Transverse colon (tissue), 4 donors: ENCODE results near the gene AKR1C4. TPM values are rescaled to one million over a fixed set of nuclear protein-coding genes. Genes with fewer than 3 reads are reported as not detected.

ENCODE experiments used
- DNase-seq: peaks from one replicate; pipeline ENCODE4 v3.0.0-alpha.2; 2019
- H3K27ac ChIP-seq, 4 donors: fragments of 200-600 bp; sonication (generic); 2 replicates each; pipeline ENCODE4 v1.5.1; 2016 to 2018; ENCODE audit warnings: inconsistent platforms in 4 of 4
- H3K27me3 ChIP-seq: fragments of 200-600 bp; sonication (generic); 2 replicates; pipeline ENCODE4 v1.5.1; 2017; ENCODE audit warnings: inconsistent platforms
- H3K36me3 ChIP-seq, 4 donors: fragments of 200-600 bp; sonication (generic); 2 replicates each; pipeline ENCODE4 v1.5.1; 2017 to 2019; ENCODE audit warnings: inconsistent platforms in 4 of 4
- H3K4me1 ChIP-seq, 4 donors: fragments of 200-600 bp; sonication (generic); 2 replicates each; pipeline ENCODE4 v1.5.1; 2017 to 2020; ENCODE audit warnings: inconsistent platforms in 4 of 4
- H3K4me3 ChIP-seq, 4 donors: fragments of 200-600 bp; sonication (generic); 1 replicate in 1 of 4; 2 replicates in 3 of 4; pipeline versions ENCODE4 v1.5.1 to v1.6.1; 2017 to 2019; ENCODE audit warnings: inconsistent platforms in 4 of 4
- H3K9me3 ChIP-seq, 2 donors: fragments of 200-600 bp; sonication (generic); 2 replicates each; pipeline ENCODE4 v1.5.1; 2017 to 2019; ENCODE audit warnings: inconsistent platforms in 2 of 2
- CTCF ChIP-seq, 5 experiments: fragments of 200-600 bp in 3 of 5; fragments of 450-650 bp in 2 of 5; sonication (generic) in 3 of 5; IDR thresholded peaks; 1 replicate in 2 of 5; 2 replicates in 3 of 5; pipeline ENCODE4 v1.5.1; 2016 to 2017; ENCODE audit warnings: antibody characterized with exemption in 5 of 5, inconsistent platforms in 3 of 5, mild to moderate bottlenecking in 2 of 5, moderate library complexity in 1 of 5
- EP300 ChIP-seq: sonication (generic); formaldehyde crosslinking; IDR thresholded peaks from one replicate; pipeline ENCODE4 v1.6.1; 2017; ENCODE audit warnings: antibody characterized with exemption, low read depth
- POLR2A ChIP-seq: fragments of 450-650 bp; IDR thresholded peaks from one replicate; pipeline ENCODE4 v1.6.1; 2016; ENCODE audit warnings: antibody characterized with exemption, mild to moderate bottlenecking, moderate library complexity
- POLR2AphosphoS5 ChIP-seq, 3 donors: sonication (generic); formaldehyde crosslinking; IDR thresholded peaks; one replicate each; pipeline ENCODE4 v1.6.1; 2016; ENCODE audit warnings: antibody characterized with exemption in 3 of 3
- WGBS, 2 donors: methylation state at CpG; one replicate each; pipeline ENCODE4 v1.1.5; 2018; ENCODE audit warnings: low coverage in 1 of 2; 5-methylcytosine and 5-hydroxymethylcytosine counted together
- in situ Hi-C, 4 donors: fragments of 200-750 bp; cut with MboI; loops; one replicate each; pipeline versions ENCODE4 v1.15.0 to v1.15.1; 2017; ENCODE audit warnings: low sequenced_read_pairs in 3 of 4, low pct_ligation_motif_present in 1 of 4, low pct_unique_long_range_greater_than_20kb in 1 of 4
- intact Hi-C: fragments of 100-400 bp; cut with DNase I; formaldehyde crosslinking; loops from one replicate; pipeline ENCODE4 v1.15.1; 2023; ENCODE audit warnings: low total_unique reads
- total RNA-seq, 4 donors: library from RNA; depleted of rRNA; stranded (reverse); fragments of >200 nt; gene quantifications; one replicate each; pipeline ENCODE4 v1.1.0, GENCODE V29; 2016

Gene AKR1C4
- total RNA-seq, 4 donors from 2014 or later, result not detected

GRCh38 chr10:5151076-5151475, 45.6 kb upstream of the AKR1C4 start:
- Histone ChIP-seq H3K4me3 (no peak overlapping the region), H3K9me3 (peaks cover 4 to 7% of the 10 kb centered on the region in 2 donors), H3K27me3 (no peaks in the 10 kb centered on the region), H3K36me3 (no peaks in the 10 kb centered on the region), H3K27ac (no peak overlapping the region), H3K4me1 (peaks cover 2 to 30% (median 19%) of the 10 kb centered on the region in 4 donors)
- intact Hi-C loops (no loop called here), in situ Hi-C loops (no loop called here)
- DNase-seq, result no peak
- TF ChIP-seq EP300, result no peak
- TF ChIP-seq POLR2AphosphoS5 (IDR thresholded peaks at IDR 0.05), result no peak
- no peak for TF ChIP-seq CTCF (IDR thresholded peaks at IDR 0.05)
- no peak for TF ChIP-seq POLR2A
- 90 to 100% methylated on average over 2 to 3 of the region's 3 CpGs for WGBS, 2 donors

- DNase-seq, result no peak
- H3K27me3 ChIP-seq, result no peaks in the 10 kb centered on the region
- no peaks in the 10 kb centered on the region for H3K9me3 ChIP-seq
- no peak overlapping the region for H3K4me3 ChIP-seq
- no peak for TF ChIP-seq CTCF (IDR thresholded peaks at IDR 0.05)
- no peak for TF ChIP-seq POLR2A
- no peak for TF ChIP-seq EP300
- TF ChIP-seq POLR2AphosphoS5 (IDR thresholded peaks at IDR 0.05), result no peak
- WGBS, 2 donors, result 41% methylated on average over 1 of the region's 1 CpG; no CpG with 5 or more reads in 1 of the 2 donors
- no peaks in the 10 kb centered on the region for H3K36me3 ChIP-seq
- H3K4me1 ChIP-seq, result no peaks in the 10 kb centered on the region
- intact Hi-C loops (no loop called here), in situ Hi-C loops (no loop called here)
- H3K27ac ChIP-seq, result no peak overlapping the region
Observed at GRCh38 chr10:5155951-5156350, 40.7 kb upstream of the AKR1C4 start.

- 82 to 89% methylated on average over 4 to 10 of the region's 10 CpGs for WGBS, 2 donors
- H3K27me3 ChIP-seq, result no peaks in the 10 kb centered on the region
- H3K36me3 ChIP-seq, result no peaks in the 10 kb centered on the region
- no peak overlapping the region for H3K4me3 ChIP-seq
- DNase-seq, result no peak
- H3K9me3 ChIP-seq, result peaks cover 0 to 1% of the 10 kb centered on the region in 2 donors
- no peak overlapping the region for H3K27ac ChIP-seq
- intact Hi-C loops, result no loop called here
- in situ Hi-C loops, result no loop called here
- no peaks in the 10 kb centered on the region for H3K4me1 ChIP-seq
- TF ChIP-seq POLR2A, result no peak
- TF ChIP-seq POLR2AphosphoS5 (IDR thresholded peaks at IDR 0.05), result no peak
- no peak for TF ChIP-seq EP300
- no peak for TF ChIP-seq CTCF (IDR thresholded peaks at IDR 0.05)
Observed at GRCh38 chr10:5157501-5157900, 39.1 kb upstream of the AKR1C4 start.

- Histone ChIP-seq H3K27ac (no peak overlapping the region), H3K4me3 (no peak overlapping the region), H3K9me3 (peaks cover 12 to 15% of the 10 kb centered on the region in 2 donors), H3K27me3 (no peaks in the 10 kb centered on the region), H3K36me3 (no peaks in the 10 kb centered on the region), H3K4me1 (no peaks in the 10 kb centered on the region)
- in situ Hi-C loops, result no loop called here
- TF ChIP-seq POLR2A (no peak), POLR2AphosphoS5 (IDR thresholded peaks at IDR 0.05) (no peak), EP300 (no peak), CTCF (IDR thresholded peaks at IDR 0.05) (no peak)
- intact Hi-C loops, result no loop called here
- WGBS, 2 donors, result 78% methylated on average over 6 of the region's 6 CpGs
- DNase-seq, result no peak
Observed at GRCh38 chr10:5159126-5159525, 37.5 kb upstream of the AKR1C4 start.
